Activated CD4-positive, alpha-beta T cell treated with anti-CD3 and anti-CD28 coated beads, Interleukin-2, Interleukin-4, amounts not matched to agents 100 ng/mL and 50 ng/mL, durations not matched to agents 16 hours and 8 hours (primary cell): ENCODE results near the gene PDE9A.

Experiments
- DNase-seq: peaks from one replicate; pipeline ENCODE4 v3.0.0-alpha.2; 2020; ENCODE audit warnings: low spot score

PDE9A gene

DNA sequence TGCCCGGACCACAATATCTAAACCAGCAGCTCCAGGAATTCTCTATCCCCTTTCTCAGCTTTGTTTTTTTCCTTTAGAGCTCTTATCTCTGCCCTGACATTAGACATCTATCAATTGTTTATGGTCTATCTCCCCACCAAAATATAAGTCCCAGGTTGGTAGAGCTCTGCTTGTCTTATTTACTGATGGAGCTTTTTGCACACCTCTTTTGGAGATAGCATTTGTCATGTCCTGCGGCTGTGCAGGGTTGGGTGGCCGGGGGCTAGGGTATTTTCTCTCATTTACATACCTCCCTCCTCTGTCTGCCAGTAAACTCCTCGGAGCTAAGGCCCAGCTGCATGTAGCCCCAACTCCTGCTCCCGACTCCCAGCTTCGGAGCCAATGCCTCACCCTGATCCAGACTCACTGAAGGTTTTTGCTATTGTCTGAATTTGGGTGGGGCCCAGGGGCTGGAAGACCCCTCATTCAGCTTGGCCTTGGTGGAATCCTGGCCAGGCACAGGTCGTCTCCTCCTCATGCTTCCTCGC is 11.1 kb upstream of the PDE9A start:
- no peak for DNase-seq

DNA sequence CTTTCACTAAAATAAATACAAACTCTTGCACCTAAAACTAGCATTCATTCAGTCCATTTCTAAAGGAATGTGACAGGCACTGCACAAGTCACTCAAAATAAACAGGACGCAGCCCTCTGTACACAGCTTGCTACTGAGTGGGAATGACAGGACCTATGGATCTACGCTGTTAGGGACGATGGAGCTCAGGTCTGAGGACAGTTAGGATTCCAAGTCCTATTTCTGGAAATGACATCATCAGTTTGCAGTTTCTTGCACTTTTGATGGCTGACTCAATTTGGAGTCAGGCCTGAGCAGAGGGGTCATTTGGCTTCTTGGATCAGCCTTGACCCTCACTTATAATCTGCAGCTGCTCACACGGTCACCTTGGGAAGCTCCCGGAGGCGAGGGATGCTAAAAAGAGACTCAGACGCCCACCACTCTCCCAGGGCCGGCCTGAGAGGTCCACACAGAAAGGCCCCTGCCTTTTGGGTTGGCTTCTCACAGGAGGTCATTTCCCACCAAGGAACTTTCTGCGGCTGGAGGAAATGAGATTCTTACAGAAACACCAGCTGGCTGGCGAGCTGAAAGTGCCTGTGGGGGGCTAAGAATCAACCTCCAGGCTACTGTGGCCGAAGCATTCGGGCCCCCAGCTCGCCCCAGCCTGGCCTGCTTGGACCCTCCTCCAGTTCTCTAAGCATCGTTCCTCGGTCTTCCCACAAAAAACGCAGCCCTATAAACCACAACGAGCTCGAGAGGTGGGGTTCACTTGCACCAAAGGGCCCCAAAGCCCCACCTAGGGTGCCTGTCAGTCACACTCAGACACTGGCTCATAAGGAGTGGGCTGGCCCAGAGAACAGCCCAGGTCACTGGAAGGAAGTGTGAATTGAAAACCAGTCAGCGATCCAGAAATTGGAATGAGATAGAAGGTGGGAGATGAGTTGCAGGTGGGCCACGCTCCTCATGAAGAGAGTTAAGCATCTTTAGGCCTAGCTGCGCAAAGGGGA is 8.9 kb upstream of the PDE9A start:
- no peak for DNase-seq

DNA sequence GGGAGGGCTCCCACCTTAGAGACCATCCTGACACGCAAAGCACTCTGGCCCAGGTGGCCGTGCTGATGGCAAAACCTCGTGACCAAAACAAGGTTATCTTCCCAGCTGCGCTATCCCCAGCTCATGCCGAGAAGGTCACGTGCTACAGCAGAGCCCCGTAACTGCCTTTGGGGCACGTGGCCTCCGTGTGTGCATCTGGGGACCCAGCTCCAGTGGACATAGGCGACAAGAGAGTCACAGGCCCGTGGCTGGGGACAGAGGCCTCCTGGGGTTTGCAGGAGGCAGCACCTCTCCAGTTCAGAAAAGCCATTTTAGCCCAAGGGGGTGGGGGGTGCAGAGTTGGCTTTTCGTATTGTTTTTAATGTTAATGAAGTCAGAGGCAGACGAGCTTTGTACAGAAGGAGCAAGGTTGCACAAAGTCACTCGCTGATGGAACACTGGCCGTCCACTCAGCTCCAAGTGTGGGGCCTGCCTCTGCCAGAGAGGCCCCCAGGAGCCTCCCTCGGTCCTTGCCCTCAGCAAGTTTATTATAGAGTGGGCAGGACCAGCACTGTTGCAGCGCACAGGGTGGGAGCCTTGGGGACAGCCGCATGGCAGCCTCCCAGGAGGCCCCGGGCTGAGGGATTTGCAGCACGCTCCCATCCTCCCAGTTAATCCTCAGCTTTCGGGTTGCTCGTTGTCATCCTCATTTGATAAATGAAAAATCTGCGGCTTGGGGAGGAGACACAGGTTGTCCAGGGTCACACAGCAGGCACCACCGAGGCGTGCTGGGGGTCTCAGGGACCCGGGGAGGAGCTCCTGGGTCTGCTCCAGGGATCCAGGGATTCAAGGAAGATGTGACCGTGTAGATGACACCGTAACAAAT is 8.0 kb upstream of the PDE9A start:
- no peak for DNase-seq

- no peak for DNase-seq
These were observed 7.2 kb upstream of the PDE9A start for GRCh38 chr21:42646076-42646825.

DNA sequence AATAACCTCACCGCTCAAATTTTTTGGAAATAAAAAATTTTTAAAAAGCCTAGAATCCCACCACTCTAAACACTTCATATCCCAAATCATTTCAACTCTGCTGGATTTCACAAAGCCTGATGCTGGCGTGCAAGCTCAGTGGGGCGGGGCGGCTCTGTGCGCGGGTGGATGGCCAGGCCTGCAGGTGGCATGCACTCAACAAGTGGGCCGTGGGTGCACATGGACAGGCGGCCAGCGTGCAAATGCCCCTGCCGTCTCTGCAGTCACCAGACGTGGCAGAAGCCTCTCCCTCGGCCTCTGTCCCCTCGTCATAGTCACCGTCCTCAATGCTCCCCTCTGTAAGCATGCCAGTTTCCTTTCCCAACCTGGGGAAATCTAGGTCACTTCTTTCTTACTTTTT is 6.6 kb upstream of the PDE9A start:
- no peak for DNase-seq

DNA sequence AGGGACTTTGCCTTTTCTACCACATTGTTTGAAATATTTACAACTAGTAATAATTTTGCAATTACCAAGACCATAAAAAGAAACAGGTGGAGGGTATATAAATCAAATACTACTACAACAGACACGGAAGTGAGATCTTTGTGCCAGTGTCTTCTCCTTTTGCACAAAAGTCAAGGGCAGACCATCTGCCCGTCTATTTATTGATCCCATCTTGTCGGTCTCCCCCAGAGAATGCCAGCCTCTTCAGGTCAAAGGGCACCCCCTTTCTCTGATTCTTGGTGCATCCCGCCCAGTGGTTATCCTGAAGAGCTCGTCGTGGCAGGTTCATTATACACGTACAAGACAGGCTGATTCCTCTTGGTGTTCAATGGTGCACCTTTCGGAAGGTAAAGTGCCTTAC is 4.8 kb upstream of the PDE9A start:
- no peak for DNase-seq

DNA sequence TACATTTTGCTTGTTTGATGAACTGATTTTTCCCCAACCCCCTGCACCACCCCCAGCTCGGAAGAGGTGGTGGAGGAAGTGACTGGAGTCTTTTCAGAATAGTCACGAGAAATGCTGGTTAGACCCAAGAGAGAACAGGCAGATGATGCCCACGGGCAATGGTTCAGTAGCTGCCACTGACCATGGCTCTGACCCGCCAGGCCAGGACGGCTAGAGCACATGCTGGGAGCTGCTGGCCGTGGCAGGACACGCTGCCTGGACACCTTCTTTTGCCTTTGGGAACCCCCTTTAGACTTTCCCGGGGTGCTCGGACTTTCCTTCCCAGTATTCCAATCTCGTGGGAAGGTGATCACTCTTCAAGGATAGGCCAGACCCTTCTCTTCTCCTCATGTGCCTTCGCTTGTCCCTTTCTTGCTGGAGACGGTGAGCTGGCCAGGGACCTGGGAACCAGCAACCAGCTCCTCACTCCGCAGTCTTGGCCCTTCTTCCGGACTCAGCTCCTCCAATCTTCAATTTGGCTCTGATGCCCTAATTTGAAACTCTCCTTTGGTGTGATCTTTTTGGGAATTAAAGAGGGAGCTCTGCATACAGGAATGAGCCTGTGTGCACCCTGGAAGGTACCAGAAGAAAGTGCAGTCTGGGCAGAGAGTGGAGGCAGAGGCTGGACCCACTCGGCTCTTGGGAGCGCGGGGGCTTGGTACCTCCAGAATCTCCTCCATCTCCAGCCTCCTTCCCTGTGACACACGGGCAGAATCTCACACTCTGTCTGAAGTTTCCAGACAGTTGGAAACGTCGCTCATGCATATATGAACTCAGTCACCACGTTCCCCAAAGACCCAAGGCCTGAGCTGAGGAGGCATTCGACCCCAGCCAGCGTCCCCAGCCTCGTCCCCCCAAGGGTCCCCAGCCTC is 4.0 kb upstream of the PDE9A start:
- DNase-seq, result no peak

- no peak for DNase-seq
These were observed 3.4 kb upstream of the PDE9A start for GRCh38 chr21:42650033-42650370.

DNA sequence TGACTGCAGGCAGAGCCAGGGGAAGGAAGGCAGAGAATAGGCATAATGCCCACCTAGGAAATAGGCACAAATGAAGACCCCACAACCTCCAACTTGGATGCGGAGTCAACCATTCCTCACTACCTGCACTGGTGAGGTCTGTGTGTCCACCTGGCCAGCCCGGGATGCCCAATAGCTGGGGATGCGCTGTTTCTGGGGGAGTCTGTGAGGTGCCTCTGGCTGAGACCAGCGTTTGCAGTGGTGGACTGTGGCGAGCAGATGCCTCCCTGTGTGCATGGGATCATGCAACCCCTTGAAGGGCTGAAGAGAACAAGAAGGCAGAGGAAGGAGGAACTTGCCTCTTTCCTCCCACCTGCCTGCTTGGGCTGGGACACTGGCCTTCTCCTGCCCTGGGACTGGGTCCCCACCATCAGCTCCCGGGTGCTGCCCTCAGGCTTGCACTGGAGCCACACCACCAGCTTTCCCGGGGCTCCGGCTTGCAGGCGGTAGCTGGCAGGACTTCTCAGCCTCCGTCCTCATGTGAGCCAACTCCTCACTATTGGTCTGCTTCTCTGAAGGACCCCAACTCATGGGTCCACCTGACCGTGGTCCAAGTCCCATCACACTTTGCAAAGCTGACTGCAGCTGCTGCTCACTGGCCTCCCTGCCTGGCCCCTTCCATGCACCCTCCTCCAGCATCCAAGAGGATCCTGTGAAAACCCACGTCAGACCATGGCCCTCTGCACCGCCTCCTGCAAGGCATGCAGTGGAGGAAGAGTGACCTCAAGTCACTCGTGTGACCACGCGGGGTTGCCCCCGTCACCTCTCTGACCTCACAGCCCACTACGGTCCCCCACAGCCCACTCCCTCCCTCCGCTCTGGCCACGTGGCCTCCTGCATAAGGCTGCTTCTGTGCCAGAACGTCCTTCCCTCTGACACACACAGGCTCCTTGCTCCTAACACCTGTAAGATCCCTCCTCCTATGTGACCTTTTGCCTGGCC is 2.7 kb upstream of the PDE9A start:
- no peak for DNase-seq

DNA sequence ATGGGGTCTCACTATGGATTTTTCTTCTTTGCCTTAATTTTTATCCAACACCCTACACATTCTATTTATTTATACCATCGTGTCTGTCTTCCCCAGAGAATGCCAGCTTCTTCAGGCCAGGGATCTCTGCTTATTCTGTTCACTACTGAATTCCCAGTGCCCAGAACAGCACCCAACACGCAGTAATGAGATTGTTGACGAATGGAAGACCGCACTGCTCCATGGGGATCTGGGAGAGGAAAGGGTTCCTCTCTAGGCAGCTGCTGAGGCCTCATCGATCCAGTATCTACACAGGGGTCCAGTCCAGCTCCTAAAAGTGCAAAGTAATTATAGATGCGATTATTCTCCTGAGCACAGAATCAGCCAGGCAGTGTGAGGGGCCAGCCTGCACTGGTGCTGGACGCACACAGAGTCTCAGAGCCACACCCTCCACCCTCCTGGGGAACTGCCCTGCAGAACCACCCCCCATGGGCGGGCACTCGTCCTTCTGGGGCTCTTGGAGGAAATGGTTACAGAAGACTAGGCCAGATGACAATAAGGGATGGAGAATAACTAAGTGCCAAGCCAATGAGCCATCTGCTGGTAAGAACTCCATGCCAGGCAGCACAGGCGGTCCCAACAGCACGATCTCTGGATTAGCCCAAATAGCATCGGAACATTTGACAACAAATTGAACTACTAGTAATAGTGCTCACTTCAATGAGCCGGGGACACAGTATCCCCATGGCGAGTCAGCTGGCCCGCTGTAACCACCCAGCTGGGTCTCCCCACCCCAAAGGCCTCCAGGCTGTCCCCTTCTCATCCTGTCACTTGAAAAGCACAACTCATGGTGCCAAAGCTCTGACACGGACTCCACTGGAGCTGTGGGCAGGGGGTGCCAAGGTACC is 1.7 kb upstream of the PDE9A start:
- no peak for DNase-seq

DNA sequence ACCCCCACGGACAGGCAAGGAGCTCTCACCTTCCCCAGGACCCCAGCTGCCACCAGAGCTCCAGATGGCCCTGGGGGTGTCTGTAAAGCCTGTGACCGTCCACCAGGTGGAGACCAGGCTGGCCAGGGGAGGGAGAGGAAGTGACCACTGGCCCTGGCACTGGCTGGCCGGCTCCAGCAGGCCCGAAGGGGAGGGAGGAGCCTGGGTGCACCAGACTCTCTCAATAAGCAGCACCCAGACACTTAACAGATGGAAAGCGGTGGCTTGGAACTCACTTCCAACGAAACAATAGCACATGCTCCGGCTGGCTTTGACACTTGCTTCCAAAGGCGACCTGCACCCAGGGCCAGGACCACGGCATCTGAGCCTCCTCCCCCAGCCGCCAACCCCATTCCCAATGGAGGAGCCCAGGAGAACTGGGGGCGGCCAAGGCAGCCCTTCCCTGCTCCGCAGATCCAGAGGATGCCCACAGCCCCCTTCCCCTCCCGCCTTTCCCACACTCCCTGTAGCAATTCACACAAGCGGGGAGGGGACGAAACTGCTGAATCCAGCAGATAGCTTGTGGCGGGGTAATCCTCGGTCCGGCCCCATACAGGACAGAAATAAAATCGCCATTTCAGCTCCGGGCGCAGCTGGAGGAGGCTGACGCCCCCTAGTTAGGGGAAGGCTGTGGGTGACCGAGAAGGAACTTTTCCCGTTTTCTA is 742 bp upstream of the PDE9A start:
- DNase-seq, result no peak

GRCh38 chr21:42654179-42654912 is 925 bp downstream of the PDE9A start:
- no peak for DNase-seq

DNA sequence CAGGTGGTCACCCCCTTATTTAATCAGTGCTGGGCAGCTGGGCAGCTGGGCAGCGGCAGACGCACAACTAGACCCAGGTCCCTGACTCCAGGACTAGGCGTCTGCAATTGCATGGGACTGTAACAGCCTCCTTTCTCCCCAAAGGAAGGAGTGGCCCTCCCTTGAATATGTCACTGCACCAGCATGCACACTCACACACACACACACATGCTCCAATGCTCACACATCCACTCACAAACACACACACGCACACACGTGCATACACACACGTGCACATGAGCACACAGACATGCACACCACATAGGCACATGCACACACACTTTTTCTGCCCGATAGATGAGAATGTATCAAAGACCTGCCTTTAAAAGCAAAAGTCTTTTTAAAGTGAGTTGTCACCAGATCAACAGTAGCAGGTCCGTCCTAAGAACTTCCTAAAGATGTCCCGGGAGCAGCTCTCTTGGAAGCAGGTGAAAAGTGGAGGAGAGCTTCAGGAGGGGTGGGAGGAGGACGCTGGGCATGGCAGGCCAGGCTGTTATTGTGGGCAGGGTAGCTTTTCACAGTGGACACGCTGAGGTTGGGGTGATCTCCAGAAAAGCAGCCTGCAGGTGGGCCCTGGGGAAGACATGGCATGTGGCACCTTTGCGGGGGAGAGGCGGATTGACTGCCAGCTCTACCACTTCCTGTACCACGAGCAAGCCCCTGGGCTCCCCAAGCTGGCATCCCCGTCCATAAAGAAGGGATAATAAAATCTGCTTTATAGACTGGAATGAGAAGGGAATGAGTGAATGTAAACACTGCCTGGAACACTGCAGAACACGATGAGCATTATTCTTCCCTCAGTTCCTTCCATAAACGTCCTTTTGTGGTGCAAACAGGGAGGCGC is 1.7 kb downstream of the PDE9A start:
- DNase-seq, result no peak

GRCh38 chr21:42655796-42656770 is 2.7 kb downstream of the PDE9A start:
- DNase-seq, result no peak

GRCh38 chr21:42656872-42657271 is 3.5 kb downstream of the PDE9A start:
- no peak for DNase-seq
